Measurements from ENCODE around the gene IQGAP2.

The IQGAP2 gene

DNA sequence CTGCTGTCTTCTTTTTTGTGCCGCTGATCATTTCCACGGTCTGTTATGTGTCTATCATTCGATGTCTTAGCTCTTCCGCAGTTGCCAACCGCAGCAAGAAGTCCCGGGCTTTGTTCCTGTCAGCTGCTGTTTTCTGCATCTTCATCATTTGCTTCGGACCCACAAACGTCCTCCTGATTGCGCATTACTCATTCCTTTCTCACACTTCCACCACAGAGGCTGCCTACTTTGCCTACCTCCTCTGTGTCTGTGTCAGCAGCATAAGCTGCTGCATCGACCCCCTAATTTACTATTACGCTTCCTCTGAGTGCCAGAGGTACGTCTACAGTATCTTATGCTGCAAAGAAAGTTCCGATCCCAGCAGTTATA lies 329.9 kb downstream of the IQGAP2 start:
- CTCF ChIA-PET, result interaction anchor here (0.8 kb wide), 1 partner anchor 16 kb away, joined by 5 read pairs; no protein-coding TSS in a partner anchor
- POLR2A ChIA-PET, result no interaction called here
- TF ChIP-seq SCRT2 (tag by site-specific recombination; IDR thresholded peaks at IDR 0.05), result no peak
- TF ChIP-seq GLIS1 (tag by site-specific recombination; IDR thresholded peaks at IDR 0.05), result no peak
- no peak for TF ChIP-seq SETDB1 (IDR thresholded peaks at IDR 0.05; ENCODE audit: insufficient read length, low read length)
- no peak for TF ChIP-seq ZNF112 (tag by site-specific recombination; IDR thresholded peaks at IDR 0.05)
- no peak for TF ChIP-seq ZNF248 (tag by site-specific recombination; IDR thresholded peaks at IDR 0.05)

DNA sequence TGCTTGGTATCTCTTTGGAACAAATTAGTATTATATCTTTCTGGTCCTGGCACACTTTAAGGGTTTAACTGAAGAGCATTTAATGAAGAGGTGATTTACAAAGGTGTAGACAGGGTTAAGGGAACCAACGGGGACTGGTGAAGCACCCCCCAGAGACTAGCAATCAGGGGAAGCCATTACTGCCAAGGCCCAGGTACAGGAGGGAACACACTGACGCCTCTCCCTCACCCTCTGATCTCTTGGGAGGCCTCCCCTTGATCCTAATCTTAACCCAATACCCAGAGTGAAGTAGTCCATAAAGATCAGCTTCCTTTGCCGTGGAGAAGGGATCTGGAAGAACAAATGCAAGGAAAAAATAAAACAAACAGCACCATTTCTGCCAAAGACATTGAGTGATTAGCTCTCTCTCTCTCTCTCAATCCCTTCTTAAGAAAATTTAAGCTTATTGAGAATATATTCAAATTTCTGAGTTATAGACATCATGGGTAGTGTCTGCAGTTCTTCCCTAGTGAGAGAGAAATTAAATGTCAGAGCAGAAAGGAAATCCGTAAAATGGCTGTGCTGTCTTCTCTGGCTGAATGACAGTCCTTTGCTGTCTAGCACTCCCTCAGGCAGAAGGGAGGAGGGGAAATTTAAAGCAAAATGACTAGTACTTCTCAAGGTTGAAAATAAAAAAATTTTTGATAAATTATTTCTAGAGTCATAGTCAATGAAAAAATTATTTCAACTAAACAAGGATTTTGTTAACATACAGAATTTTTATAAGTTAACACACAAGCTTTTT lies 332.9 kb downstream of the IQGAP2 start:
- TF ChIP-seq ZNF354C (tag by site-specific recombination; IDR thresholded peaks at IDR 0.05; ENCODE audit: borderline replicate concordance, low read depth), result no peak
- TF ChIP-seq, protein P1, sequence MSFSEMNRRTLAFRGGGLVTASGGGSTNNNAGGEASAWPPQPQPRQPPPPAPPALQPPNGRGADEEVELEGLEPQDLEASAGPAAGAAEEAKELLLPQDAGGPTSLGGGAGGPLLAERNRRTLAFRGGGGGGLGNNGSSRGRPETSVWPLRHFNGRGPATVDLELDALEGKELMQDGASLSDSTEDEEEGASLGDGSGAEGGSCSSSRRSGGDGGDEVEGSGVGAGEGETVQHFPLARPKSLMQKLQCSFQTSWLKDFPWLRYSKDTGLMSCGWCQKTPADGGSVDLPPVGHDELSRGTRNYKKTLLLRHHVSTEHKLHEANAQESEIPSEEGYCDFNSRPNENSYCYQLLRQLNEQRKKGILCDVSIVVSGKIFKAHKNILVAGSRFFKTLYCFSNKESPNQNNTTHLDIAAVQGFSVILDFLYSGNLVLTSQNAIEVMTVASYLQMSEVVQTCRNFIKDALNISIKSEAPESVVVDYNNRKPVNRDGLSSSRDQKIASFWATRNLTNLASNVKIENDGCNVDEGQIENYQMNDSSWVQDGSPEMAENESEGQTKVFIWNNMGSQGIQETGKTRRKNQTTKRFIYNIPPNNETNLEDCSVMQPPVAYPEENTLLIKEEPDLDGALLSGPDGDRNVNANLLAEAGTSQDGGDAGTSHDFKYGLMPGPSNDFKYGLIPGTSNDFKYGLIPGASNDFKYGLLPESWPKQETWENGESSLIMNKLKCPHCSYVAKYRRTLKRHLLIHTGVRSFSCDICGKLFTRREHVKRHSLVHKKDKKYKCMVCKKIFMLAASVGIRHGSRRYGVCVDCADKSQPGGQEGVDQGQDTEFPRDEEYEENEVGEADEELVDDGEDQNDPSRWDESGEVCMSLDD (tag by site-specific recombination; IDR thresholded peaks at IDR 0.05), result no peak
- peak; percentile 90 for TF ChIP-seq GLIS1 (tag by site-specific recombination; IDR thresholded peaks at IDR 0.05)
- no peak for TF ChIP-seq ZNF202 (tag by site-specific recombination; IDR thresholded peaks at IDR 0.05; ENCODE audit: borderline replicate concordance)
- no peak for TF ChIP-seq ZNF701 (tag by site-specific recombination; IDR thresholded peaks at IDR 0.05)
- CTCF ChIA-PET, result interaction anchor here (0.7 to 1.0 kb wide), 3 partner anchors 124 to 196 kb away, joined by 3 to 6 read pairs (median 4); no protein-coding TSS in a partner anchor
- no peak overlapping the region for H3K27ac ChIP-seq (ENCODE audit: extremely low read depth, low read depth, low read length)
- H3K4me1 ChIP-seq (ENCODE audit: control insufficient read depth, insufficient read depth, low read length), result no peaks in the 10 kb centered on the region
- POLR2A ChIA-PET, result no interaction called here
- no peak overlapping the region for H3K4me3 ChIP-seq (ENCODE audit: low read depth, low read length)
- no peaks in the 10 kb centered on the region for H3K9me3 ChIP-seq (ENCODE audit: control insufficient read depth, insufficient read depth, low read depth, low read length)
- H3K36me3 ChIP-seq (ENCODE audit: control insufficient read depth in 2 of 2, insufficient read depth in 1 of 2, low read length in 2 of 2), result peaks cover 0 to 11% of the 10 kb centered on the region in 2 experiments; a peak in 1 of 3 replicates

More for the DNA sequence above, 329.9 kb downstream of the IQGAP2 start:
- Histone ChIP-seq H3K27ac (ENCODE audit: extremely low read depth, low read depth, low read length) (no peak overlapping the region), H3K36me3 (ENCODE audit: control insufficient read depth in 2 of 2, insufficient read depth in 1 of 2, low read length in 2 of 2) (peaks cover 0 to 15% of the 10 kb centered on the region in 2 experiments; a peak in 1 of 3 replicates), H3K4me3 (ENCODE audit: low read depth, low read length) (no peak overlapping the region), H3K4me1 (ENCODE audit: control insufficient read depth, insufficient read depth, low read length) (no peaks in the 10 kb centered on the region), H3K9me3 (ENCODE audit: control insufficient read depth, insufficient read depth, low read depth, low read length) (no peaks in the 10 kb centered on the region)

- no peak overlapping the region for H3K27ac ChIP-seq (ENCODE audit: extremely low read depth, low read depth, low read length)
- peak; percentile 50 for TF ChIP-seq PRDM6 (tag by site-specific recombination; IDR thresholded peaks at IDR 0.05)
- TF ChIP-seq ZNF23 (tag by site-specific recombination; IDR thresholded peaks at IDR 0.05; ENCODE audit: borderline replicate concordance), result no peak
- peak; percentile 19; the same call in 1 of the 2 replicates for TF ChIP-seq OSR2 (tag by site-specific recombination; IDR thresholded peaks at IDR 0.05)
- no peak for TF ChIP-seq ZNF785 (tag by site-specific recombination; IDR thresholded peaks at IDR 0.05)
- TF ChIP-seq, protein P2, sequence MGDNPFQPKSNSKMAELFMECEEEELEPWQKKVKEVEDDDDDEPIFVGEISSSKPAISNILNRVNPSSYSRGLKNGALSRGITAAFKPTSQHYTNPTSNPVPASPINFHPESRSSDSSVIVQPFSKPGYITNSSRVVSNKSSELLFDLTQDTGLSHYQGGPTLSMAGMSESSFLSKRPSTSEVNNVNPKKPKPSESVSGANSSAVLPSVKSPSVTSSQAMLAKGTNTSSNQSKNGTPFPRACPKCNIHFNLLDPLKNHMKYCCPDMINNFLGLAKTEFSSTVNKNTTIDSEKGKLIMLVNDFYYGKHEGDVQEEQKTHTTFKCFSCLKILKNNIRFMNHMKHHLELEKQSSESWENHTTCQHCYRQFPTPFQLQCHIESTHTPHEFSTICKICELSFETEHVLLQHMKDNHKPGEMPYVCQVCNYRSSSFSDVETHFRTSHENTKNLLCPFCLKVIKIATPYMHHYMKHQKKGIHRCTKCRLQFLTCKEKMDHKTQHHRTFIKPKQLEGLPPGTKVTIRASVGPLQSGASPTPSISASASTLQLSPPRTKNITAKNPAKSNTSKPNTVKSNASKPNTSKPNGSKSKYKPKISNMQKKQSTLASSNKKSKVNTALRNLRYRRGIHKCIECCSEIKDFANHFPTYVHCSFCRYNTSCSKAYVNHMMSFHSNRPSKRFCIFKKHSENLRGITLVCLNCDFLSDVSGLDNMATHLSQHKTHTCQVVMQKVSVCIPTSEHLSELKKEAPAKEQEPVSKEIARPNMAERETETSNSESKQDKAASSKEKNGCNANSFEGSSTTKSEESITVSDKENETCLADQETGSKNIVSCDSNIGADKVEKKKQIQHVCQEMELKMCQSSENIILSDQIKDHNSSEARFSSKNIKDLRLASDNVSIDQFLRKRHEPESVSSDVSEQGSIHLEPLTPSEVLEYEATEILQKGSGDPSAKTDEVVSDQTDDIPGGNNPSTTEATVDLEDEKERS (tag by site-specific recombination; IDR thresholded peaks at IDR 0.05), result no peak
- TF ChIP-seq ZNF610 (tag by site-specific recombination; IDR thresholded peaks at IDR 0.05; ENCODE audit: borderline replicate concordance), result no peak
- TF ChIP-seq ZNF121 (tag by site-specific recombination; IDR thresholded peaks at IDR 0.05), result no peak
- TF ChIP-seq ZNF544 (tag by site-specific recombination; IDR thresholded peaks at IDR 0.05), result no peak
- TF ChIP-seq, protein P3, sequence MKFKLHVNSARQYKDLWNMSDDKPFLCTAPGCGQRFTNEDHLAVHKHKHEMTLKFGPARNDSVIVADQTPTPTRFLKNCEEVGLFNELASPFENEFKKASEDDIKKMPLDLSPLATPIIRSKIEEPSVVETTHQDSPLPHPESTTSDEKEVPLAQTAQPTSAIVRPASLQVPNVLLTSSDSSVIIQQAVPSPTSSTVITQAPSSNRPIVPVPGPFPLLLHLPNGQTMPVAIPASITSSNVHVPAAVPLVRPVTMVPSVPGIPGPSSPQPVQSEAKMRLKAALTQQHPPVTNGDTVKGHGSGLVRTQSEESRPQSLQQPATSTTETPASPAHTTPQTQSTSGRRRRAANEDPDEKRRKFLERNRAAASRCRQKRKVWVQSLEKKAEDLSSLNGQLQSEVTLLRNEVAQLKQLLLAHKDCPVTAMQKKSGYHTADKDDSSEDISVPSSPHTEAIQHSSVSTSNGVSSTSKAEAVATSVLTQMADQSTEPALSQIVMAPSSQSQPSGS (tag by site-specific recombination; IDR thresholded peaks at IDR 0.05; ENCODE audit: low read depth), result no peak
- ChIA-PET POLR2A (interaction anchor here (0.7 to 1.2 kb wide), 2 partner anchors 14 to 83 kb away, joined by 3 read pairs; no protein-coding TSS in a partner anchor), CTCF (interaction anchor here (0.7 to 1.6 kb wide), 5 partner anchors 10 to 195 kb away, joined by 3 to 7 read pairs (median 3); no protein-coding TSS in a partner anchor)
- H3K4me3 ChIP-seq (ENCODE audit: low read depth, low read length), result no peak overlapping the region
- H3K4me1 ChIP-seq (ENCODE audit: control insufficient read depth, insufficient read depth, low read length), result no peaks in the 10 kb centered on the region
- peaks cover 0 to 11% of the 10 kb centered on the region in 2 experiments; a peak in 1 of 3 replicates for H3K36me3 ChIP-seq (ENCODE audit: control insufficient read depth in 2 of 2, insufficient read depth in 1 of 2, low read length in 2 of 2)
- H3K9me3 ChIP-seq (ENCODE audit: control insufficient read depth, insufficient read depth, low read depth, low read length), result no peaks in the 10 kb centered on the region
Observed at GRCh38 chr5:76736679-76737556, 333.8 kb downstream of the IQGAP2 start.

All from HEK293 (cell line).